OCI-LY1 (cell line): Measurements from ENCODE around the gene SLC1A3.

Source experiments
- H2AFZ ChIP-seq: fragments of 200-600 bp; sonication (generic), shearing (Covaris generic); 2 replicates; pipeline ENCODE4 v1.6.0; 2014; ENCODE audit warnings: antibody characterized with exemption, mild to moderate bottlenecking, low read length
- H3F3A ChIP-seq: fragments of 200-600 bp; sonication (generic), shearing (Covaris generic); 2 replicates; pipeline ENCODE4 v1.6.0; 2014; ENCODE audit warnings: mild to moderate bottlenecking, antibody characterized with exemption, low read length, moderate library complexity; ENCODE audit not compliant: insufficient read depth
- H3K27ac ChIP-seq: fragments of 200-600 bp; sonication (generic); 2 replicates; pipeline ENCODE4 v1.5.1; 2014; ENCODE audit warnings: low read length, mixed run types, mild to moderate bottlenecking, low read depth; ENCODE audit not compliant: poor library complexity, severe bottlenecking
- H3K27me3 ChIP-seq: fragments of 200-600 bp; sonication (generic); 2 replicates; pipeline ENCODE4 v1.6.0; 2014; ENCODE audit warnings: antibody characterized with exemption, mild to moderate bottlenecking, low read length, moderate library complexity; ENCODE audit not compliant: insufficient read depth
- H3K36me3 ChIP-seq: fragments of 200-600 bp; sonication (generic); 2 replicates; pipeline ENCODE4 v1.6.1; 2014; ENCODE audit warnings: mild to moderate bottlenecking, antibody characterized with exemption, low read length, moderate library complexity, mixed read lengths; ENCODE audit not compliant: insufficient read depth
- H3K4me1 ChIP-seq: fragments of 200-600 bp; sonication (generic); 2 replicates; pipeline ENCODE4 v1.5.1; 2014; ENCODE audit warnings: mild to moderate bottlenecking, low read length, moderate library complexity; ENCODE audit not compliant: insufficient read depth, severe bottlenecking
- H3K4me2 ChIP-seq: fragments of 200-600 bp; sonication (generic), shearing (Covaris generic); 2 replicates; pipeline ENCODE4 v1.6.1; 2014; ENCODE audit warnings: low read length
- H3K4me3 ChIP-seq: fragments of 200-600 bp; sonication (generic); 2 replicates; pipeline ENCODE4 v1.5.1; 2014; ENCODE audit warnings: low read length, low read depth, mild to moderate bottlenecking, mixed read lengths; ENCODE audit not compliant: poor library complexity, severe bottlenecking
- H3K79me2 ChIP-seq: fragments of 200-600 bp; shearing (Covaris generic); 2 replicates; pipeline ENCODE4 v1.6.1; 2016; ENCODE audit warnings: mixed run types, low read length, mixed read lengths; ENCODE audit not compliant: insufficient read depth
- H3K9ac ChIP-seq: fragments of 200-600 bp; sonication (generic), shearing (Covaris generic); 2 replicates; pipeline ENCODE4 v1.6.1; 2014; ENCODE audit warnings: mild to moderate bottlenecking, low read length, mixed read lengths
- H3K9me2 ChIP-seq: fragments of 200-600 bp; sonication (generic), shearing (Covaris generic); 2 replicates; pipeline ENCODE4 v1.6.1; 2014; ENCODE audit warnings: low read depth, mild to moderate bottlenecking, low read length, mixed read lengths
- H3K9me3 ChIP-seq: fragments of 200-600 bp; shearing (Covaris generic); 2 replicates; pipeline ENCODE4 v1.6.1; 2014; ENCODE audit warnings: low read length, mixed read lengths
- H4K20me1 ChIP-seq: fragments of 200-600 bp; sonication (generic), shearing (Covaris generic); 2 replicates; pipeline ENCODE4 v1.6.0; 2016; ENCODE audit warnings: mild to moderate bottlenecking, low read length; ENCODE audit not compliant: insufficient read depth
- EZH2 ChIP-seq: fragments of 200-600 bp; sonication (generic), shearing (Covaris generic); IDR thresholded peaks from 2 replicates; pipeline ENCODE4 v1.8.0; 2017; ENCODE audit warnings: borderline replicate concordance, mixed run types, mild to moderate bottlenecking, antibody characterized with exemption, low read length, moderate library complexity, mixed read lengths
- TF ChIP-seq, protein P1 (sequence below): fragments of 200-600 bp; sonication (generic), shearing (Covaris generic); IDR thresholded peaks from 2 replicates; pipeline ENCODE4 v1.5.1; 2017; ENCODE audit warnings: mild to moderate bottlenecking, antibody characterized with exemption, low read length, moderate library complexity, mixed read lengths

SLC1A3 gene

DNA sequence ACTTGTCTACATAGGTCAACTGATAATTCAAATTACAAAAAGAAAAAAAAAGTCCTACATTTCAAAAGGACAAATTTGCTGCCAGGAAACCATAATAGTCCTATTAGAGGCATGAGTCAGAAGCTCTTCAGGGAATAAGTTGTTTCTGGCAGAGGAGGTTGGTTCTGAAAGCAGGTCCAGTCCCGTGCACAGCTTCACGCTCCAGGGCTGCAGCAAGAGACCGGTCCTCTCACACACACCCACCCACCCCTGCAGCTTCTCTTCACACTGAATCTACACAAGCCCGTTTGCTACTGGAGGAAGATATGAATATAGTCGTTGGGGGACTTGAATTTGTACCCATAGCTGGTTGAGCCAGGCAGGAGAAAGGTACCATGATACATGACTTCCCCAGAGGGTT is 36.9 kb upstream of the SLC1A3 start:
- H4K20me1 ChIP-seq: no peaks in the 10 kb centered on the region
- H3K9me2 ChIP-seq: no peaks in the 10 kb centered on the region
- no peaks in the 10 kb centered on the region for H3K9me3 ChIP-seq
- H3K36me3 ChIP-seq: no peaks in the 10 kb centered on the region
- no peaks in the 10 kb centered on the region for H3K79me2 ChIP-seq
- no peak overlapping the region for H2AFZ ChIP-seq
- no peaks in the 10 kb centered on the region for H3K27me3 ChIP-seq
- no peak overlapping the region for H3K4me3 ChIP-seq
- H3F3A ChIP-seq: no peaks in the 10 kb centered on the region
- no peak overlapping the region for H3K9ac ChIP-seq
- H3K4me1 ChIP-seq: no peaks in the 10 kb centered on the region
- no peak for TF ChIP-seq EZH2
- TF ChIP-seq, protein P1, sequence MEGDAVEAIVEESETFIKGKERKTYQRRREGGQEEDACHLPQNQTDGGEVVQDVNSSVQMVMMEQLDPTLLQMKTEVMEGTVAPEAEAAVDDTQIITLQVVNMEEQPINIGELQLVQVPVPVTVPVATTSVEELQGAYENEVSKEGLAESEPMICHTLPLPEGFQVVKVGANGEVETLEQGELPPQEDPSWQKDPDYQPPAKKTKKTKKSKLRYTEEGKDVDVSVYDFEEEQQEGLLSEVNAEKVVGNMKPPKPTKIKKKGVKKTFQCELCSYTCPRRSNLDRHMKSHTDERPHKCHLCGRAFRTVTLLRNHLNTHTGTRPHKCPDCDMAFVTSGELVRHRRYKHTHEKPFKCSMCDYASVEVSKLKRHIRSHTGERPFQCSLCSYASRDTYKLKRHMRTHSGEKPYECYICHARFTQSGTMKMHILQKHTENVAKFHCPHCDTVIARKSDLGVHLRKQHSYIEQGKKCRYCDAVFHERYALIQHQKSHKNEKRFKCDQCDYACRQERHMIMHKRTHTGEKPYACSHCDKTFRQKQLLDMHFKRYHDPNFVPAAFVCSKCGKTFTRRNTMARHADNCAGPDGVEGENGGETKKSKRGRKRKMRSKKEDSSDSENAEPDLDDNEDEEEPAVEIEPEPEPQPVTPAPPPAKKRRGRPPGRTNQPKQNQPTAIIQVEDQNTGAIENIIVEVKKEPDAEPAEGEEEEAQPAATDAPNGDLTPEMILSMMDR: no peak
- no peak overlapping the region for H3K4me2 ChIP-seq
- no peak overlapping the region for H3K27ac ChIP-seq

DNA sequence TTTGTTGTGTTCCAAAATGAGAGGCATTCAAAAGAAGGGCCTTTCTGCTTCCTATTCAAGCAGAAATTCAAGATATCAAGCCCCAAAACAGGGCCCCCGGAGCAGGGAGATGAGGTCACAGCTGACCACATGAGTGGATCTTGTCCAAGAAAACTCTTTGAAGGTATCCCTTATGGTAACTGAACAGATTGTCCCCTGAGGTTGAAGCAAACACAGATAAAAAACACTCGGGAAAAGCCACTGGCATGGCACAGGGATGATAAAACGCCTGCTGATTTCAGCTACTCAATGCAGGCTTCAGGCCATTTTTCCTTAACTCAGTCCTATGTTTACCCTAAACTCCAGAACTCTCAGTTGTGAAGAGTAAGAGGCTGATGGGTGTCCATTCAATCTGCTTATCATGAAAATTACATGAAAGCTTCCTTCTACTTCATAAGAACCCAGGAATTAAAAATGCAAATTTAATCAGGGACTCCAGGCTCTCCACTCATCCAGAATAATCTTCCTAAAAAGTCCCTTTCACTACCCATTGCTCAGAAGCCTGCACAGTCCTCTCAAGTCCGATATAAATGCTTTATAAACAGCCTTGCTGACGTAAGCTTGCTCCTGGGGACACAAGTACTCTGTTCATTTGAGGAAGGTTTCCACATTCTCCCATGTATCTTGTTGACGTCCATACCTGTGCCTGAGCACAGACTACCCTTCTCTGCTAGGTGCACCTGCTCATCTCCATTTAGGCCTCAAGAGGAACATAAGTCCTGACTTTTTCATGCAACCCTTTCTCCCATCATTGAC is 35.9 kb upstream of the SLC1A3 start:
- H3K4me2 ChIP-seq: no peak overlapping the region
- no peaks in the 10 kb centered on the region for H3K4me1 ChIP-seq
- H2AFZ ChIP-seq: no peak overlapping the region
- no peaks in the 10 kb centered on the region for H3F3A ChIP-seq
- H4K20me1 ChIP-seq: no peaks in the 10 kb centered on the region
- no peaks in the 10 kb centered on the region for H3K9me2 ChIP-seq
- no peak overlapping the region for H3K27ac ChIP-seq
- H3K4me3 ChIP-seq: no peak overlapping the region
- H3K27me3 ChIP-seq: no peaks in the 10 kb centered on the region
- H3K79me2 ChIP-seq: no peaks in the 10 kb centered on the region
- TF ChIP-seq, protein P1: no peak
- TF ChIP-seq EZH2: no peak
- H3K9ac ChIP-seq: no peak overlapping the region
- H3K9me3 ChIP-seq: no peaks in the 10 kb centered on the region
- no peaks in the 10 kb centered on the region for H3K36me3 ChIP-seq

DNA sequence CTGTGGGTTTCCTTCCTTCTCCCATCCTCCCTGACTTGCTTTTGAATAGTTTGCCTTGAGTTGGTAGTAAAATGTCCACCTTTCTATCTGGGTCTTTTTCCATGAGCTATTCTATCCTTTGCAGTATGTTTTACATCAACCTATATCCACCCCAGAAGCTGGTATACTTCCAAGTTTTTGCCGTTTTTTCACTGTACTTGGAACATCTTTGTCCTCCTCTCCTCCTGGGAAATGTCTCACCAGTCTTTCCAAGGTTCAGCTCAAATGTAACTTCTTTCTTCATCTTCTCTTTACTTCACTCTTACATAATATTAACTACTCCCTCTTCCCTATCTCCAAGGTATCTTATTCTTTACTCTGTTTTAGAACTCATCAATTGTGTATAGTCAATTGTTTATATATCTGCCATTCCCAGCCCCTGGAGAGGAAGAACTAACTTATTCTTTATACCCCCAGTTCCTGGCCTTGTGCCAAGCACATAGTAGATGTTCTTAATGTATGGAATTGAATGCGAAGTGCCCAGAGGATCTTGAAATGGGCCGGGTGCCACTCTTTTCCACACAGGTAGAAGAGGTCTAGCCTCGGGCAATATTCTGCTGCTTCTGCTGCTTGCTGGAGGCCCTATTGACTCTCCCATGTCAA is 34.9 kb upstream of the SLC1A3 start:
- no peak overlapping the region for H2AFZ ChIP-seq
- H3K79me2 ChIP-seq: no peaks in the 10 kb centered on the region
- H3K27ac ChIP-seq: no peak overlapping the region
- no peaks in the 10 kb centered on the region for H3K27me3 ChIP-seq
- H3K4me1 ChIP-seq: no peaks in the 10 kb centered on the region
- no peak overlapping the region for H3K4me3 ChIP-seq
- no peak overlapping the region for H3K4me2 ChIP-seq
- no peak overlapping the region for H3K9ac ChIP-seq
- TF ChIP-seq EZH2: no peak
- TF ChIP-seq, protein P1: no peak
- no peaks in the 10 kb centered on the region for H3K36me3 ChIP-seq
- H3F3A ChIP-seq: no peaks in the 10 kb centered on the region
- H4K20me1 ChIP-seq: no peaks in the 10 kb centered on the region
- no peaks in the 10 kb centered on the region for H3K9me3 ChIP-seq
- no peaks in the 10 kb centered on the region for H3K9me2 ChIP-seq
